ENCODE data around the gene CRHBP. TPM values are rescaled to one million over a fixed set of nuclear protein-coding genes. Genes with fewer than 3 reads are reported as not detected.
"Not testable (repeated sequence)": the region's sequence is repeated elsewhere in the genome, so short reads cannot be mapped to it uniquely, and the experiment has no call there.

Gene CRHBP
- polyA plus RNA-seq, 3 donors, result 2.2 TPM; not detected in 2

- H3K27me3 Mint-ChIP-seq (ENCODE audit: low read depth in 3 of 3), result peaks cover 0 to 4% (median 1%) of the 10 kb centered on the region in 3 donors
- intact Hi-C loops (cut with micrococcal nuclease), result no loop called here
- H3K27ac Mint-ChIP-seq, result no peak overlapping the region
- H3K27ac ChIP-seq (ENCODE audit: low read depth in 1 of 2, low read length in 2 of 2), result no peak overlapping the region
- no peak for TF ChIP-seq CTCF (IDR thresholded peaks at IDR 0.05)
- H3K9me3 ChIP-seq (replicated peaks in 1 of 2; ENCODE audit: control insufficient read depth in 1 of 2, insufficient read depth in 1 of 2, low read length in 2 of 2), result no peaks in the 10 kb centered on the region
- no peaks in the 10 kb centered on the region for H4K20me1 ChIP-seq (ENCODE audit: insufficient read depth, low read length)
- no peaks in the 10 kb centered on the region for H3K27me3 ChIP-seq (ENCODE audit: control insufficient read depth in 2 of 2, insufficient read depth in 2 of 2, low read length in 2 of 2)
- H3K9me3 Mint-ChIP-seq, result peaks cover 0 to 8% (median 2%) of the 10 kb centered on the region in 7 donors
- H3K4me1 ChIP-seq (ENCODE audit: control insufficient read depth in 1 of 2, insufficient read depth in 2 of 2, low read length in 2 of 2), result peaks cover under 1 to 2% of the 10 kb centered on the region in 2 donors
- no peak overlapping the region for H2AFZ ChIP-seq (ENCODE audit: insufficient read depth, low read depth, low read length, poor library complexity, severe bottlenecking)
- no CpG with 5 or more reads among the region's 6 CpGs for WGBS (ENCODE audit: insufficient coverage)
- no peaks in the 10 kb centered on the region for H3K36me3 Mint-ChIP-seq
- H3K36me3 ChIP-seq (replicated peaks in 1 of 2; ENCODE audit: control insufficient read depth in 1 of 2, insufficient read depth in 2 of 2, low read length in 2 of 2), result no peaks in the 10 kb centered on the region
- no peak overlapping the region for H3K4me3 ChIP-seq (replicated peaks in 1 of 3; ENCODE audit: low read depth in 2 of 3, low read length in 3 of 3)
- H3K9ac ChIP-seq (ENCODE audit: insufficient read depth, low read length, poor library complexity, severe bottlenecking), result no peak overlapping the region
- H3K4me2 ChIP-seq (replicated peaks; ENCODE audit: extremely low read depth, low read length, poor library complexity, severe bottlenecking), result no peak overlapping the region
- H3K4me3 Mint-ChIP-seq, result no peak overlapping the region
- DNase-seq, result no peak
- peaks cover 2% of the 10 kb centered on the region for H3K4me1 Mint-ChIP-seq
- no peaks in the 10 kb centered on the region for H3K79me2 ChIP-seq (ENCODE audit: insufficient read depth, low read length)
Measured at GRCh38 chr5:76994337-76994736, 41.5 kb downstream of the CRHBP start.

- H3K4me1 Mint-ChIP-seq; H3K4me3 ChIP-seq (replicated peaks in 1 of 3; ENCODE audit: low read depth in 2 of 3, low read length in 3 of 3); intact Hi-C loops (cut with micrococcal nuclease); H3K9ac ChIP-seq (ENCODE audit: insufficient read depth, low read length, poor library complexity, severe bottlenecking); H3K27ac ChIP-seq (ENCODE audit: low read depth in 1 of 2, low read length in 2 of 2); H3K4me3 Mint-ChIP-seq; H3K27ac Mint-ChIP-seq; H3K36me3 Mint-ChIP-seq; H2AFZ ChIP-seq (ENCODE audit: insufficient read depth, low read depth, low read length, poor library complexity, severe bottlenecking); H3K4me2 ChIP-seq (replicated peaks; ENCODE audit: extremely low read depth, low read length, poor library complexity, severe bottlenecking); H3K4me1 ChIP-seq (ENCODE audit: control insufficient read depth in 1 of 2, insufficient read depth in 2 of 2, low read length in 2 of 2); H3K27me3 ChIP-seq (ENCODE audit: control insufficient read depth in 2 of 2, insufficient read depth in 2 of 2, low read length in 2 of 2); H3K79me2 ChIP-seq (ENCODE audit: insufficient read depth, low read length); H3K36me3 ChIP-seq (replicated peaks in 1 of 2; ENCODE audit: control insufficient read depth in 1 of 2, insufficient read depth in 2 of 2, low read length in 2 of 2); DNase-seq; H3K9me3 Mint-ChIP-seq; H3K9me3 ChIP-seq (replicated peaks in 1 of 2; ENCODE audit: control insufficient read depth in 1 of 2, insufficient read depth in 1 of 2, low read length in 2 of 2); H4K20me1 ChIP-seq (ENCODE audit: insufficient read depth, low read length); H3K27me3 Mint-ChIP-seq (ENCODE audit: low read depth in 3 of 3): not testable (repeated sequence)
- no CpG with 5 or more reads among the region's 4 CpGs for WGBS (ENCODE audit: insufficient coverage)
Measured at GRCh38 chr5:76998251-76998650, 45.4 kb downstream of the CRHBP start.
